ENCODE measurements around the gene PDGFRB.

PDGFRB gene

GRCh38 chr5:150129454-150129812 is 26.2 kb downstream of the PDGFRB start:
- DNase-seq, result no peak

GRCh38 chr5:150126921-150127265 is 28.8 kb downstream of the PDGFRB start:
- no peak for DNase-seq

- DNase-seq, result no peak
Measured at GRCh38 chr5:150126199-150126920, 29.3 kb downstream of the PDGFRB start.

GRCh38 chr5:150125334-150125733 is 30.3 kb downstream of the PDGFRB start:
- no peak for DNase-seq

GRCh38 chr5:150124596-150124995 is 31.0 kb downstream of the PDGFRB start:
- no peak for DNase-seq

- DNase-seq, result no peak
Measured at GRCh38 chr5:150124111-150124557, 31.5 kb downstream of the PDGFRB start.

- no peak for DNase-seq
Measured at GRCh38 chr5:150123542-150123941, 32.1 kb downstream of the PDGFRB start.

- no peak for DNase-seq
Measured at GRCh38 chr5:150122536-150123481, 32.8 kb downstream of the PDGFRB start.

GRCh38 chr5:150122158-150122510 is 33.5 kb downstream of the PDGFRB start:
- no peak for DNase-seq

GRCh38 chr5:150121448-150122157 is 34.0 kb downstream of the PDGFRB start:
- DNase-seq, result no peak

GRCh38 chr5:150120617-150121447 is 34.8 kb downstream of the PDGFRB start:
- DNase-seq, result no peak

- no peak for DNase-seq
Measured at GRCh38 chr5:150120062-150120441, 35.6 kb downstream of the PDGFRB start.

GRCh38 chr5:150119421-150120061 is 36.1 kb downstream of the PDGFRB start:
- DNase-seq, result no peak

GRCh38 chr5:150118561-150119229 is 37.0 kb downstream of the PDGFRB start:
- no peak for DNase-seq

- DNase-seq, result no peak
Measured at GRCh38 chr5:150117945-150118560, 37.6 kb downstream of the PDGFRB start.

GRCh38 chr5:150116667-150117400 is 38.8 kb downstream of the PDGFRB start:
- no peak for DNase-seq

GRCh38 chr5:150114773-150115408 is 40.8 kb downstream of the PDGFRB start:
- no peak for DNase-seq

GRCh38 chr5:150114102-150114641 is 41.5 kb downstream of the PDGFRB start:
- no peak for DNase-seq

- no peak for DNase-seq
Measured at GRCh38 chr5:150113047-150113744, 42.4 kb downstream of the PDGFRB start.
